Gastroesophageal sphincter (tissue), 2 donors: Measurements from ENCODE around the gene SCAPER.

ENCODE experiments used
- POLR2A ChIP-seq, 2 donors: fragments of 450-650 bp; IDR thresholded peaks; one replicate each; pipeline ENCODE4 v1.6.1; 2017; ENCODE audit warnings: antibody characterized with exemption in 2 of 2, mild to moderate bottlenecking in 2 of 2, moderate library complexity in 1 of 2
- POLR2AphosphoS5 ChIP-seq: sonication (generic); formaldehyde crosslinking; IDR thresholded peaks from one replicate; pipeline ENCODE4 v1.6.1; 2017; ENCODE audit warnings: antibody characterized with exemption

DNA sequence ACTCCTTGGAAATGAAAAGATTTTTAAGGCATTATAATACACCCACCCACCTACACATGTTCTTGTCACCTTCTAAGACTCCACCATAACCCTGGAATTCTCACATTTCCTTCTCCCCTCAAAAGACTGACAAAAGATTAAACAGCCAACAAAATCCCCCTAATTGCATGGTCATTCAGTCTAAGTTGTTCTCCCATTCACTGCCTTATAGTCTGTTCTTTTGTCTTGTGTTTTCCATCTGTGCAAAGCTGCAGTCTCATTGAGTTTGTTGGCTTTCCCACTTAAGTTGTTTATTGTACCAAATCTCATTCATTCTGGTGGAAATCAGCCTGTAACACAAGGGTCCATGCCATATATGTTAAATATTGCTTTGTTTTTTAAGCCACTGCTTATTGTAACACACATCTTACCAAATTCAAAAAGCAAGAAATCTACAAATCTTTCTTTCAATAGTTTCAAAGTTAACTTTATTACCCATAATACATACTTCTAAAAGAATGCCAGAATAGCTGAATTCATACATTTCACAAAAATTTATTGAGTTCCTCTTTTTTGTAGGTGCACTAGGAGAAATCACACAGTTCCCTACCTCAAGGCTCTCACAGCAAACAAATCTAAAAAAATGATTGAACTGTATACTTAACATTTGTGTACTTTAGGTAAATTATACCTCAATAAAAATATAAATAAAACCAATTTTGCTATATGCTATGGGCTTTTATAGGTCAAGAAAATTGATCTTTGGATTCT, 24.0 kb upstream of the SCAPER start:
- no peak for TF ChIP-seq POLR2A (IDR thresholded peaks at IDR 0.05)
- no peak for TF ChIP-seq POLR2AphosphoS5
